K562 (cell line): ENCODE data around the gene UBFD1. TPM values are rescaled to one million over a fixed set of nuclear protein-coding genes. Genes with fewer than 3 reads are reported as not detected.
A peak's percentile ranks its signal among the peaks of the same experiment; 100 is the strongest.

Experiments used
- ATAC-seq: fragments of 200-7000 bp; cut with Tn5 transposase; 3 replicates; pipeline ENCODE4 v1.9.1; 2020; ENCODE audit warnings: moderate library complexity
- BruUV-seq: library from RNA; stranded (reverse); fragments of 400-500 nt; replicated peaks from 2 replicates; lab custom pipeline; 2021; lab: Mats Ljungman, UMichigan
- CTCF ChIA-PET: fragments of 300-600 bp; formaldehyde crosslinking; extraction: SDS; loops from one replicate; lab custom pipeline; 2021; ENCODE audit warnings: low intra/inter-chr PET ratio; lab: Yijun Ruan, JAX
- POLR2A ChIA-PET: fragments of 300-600, 350-650 bp; sonication (Branson Sonifier 250); formaldehyde crosslinking; extraction: SDS; loops from one replicate; lab custom pipeline; 2021; ENCODE audit warnings: antibody characterized with exemption, inconsistent platforms; lab: Yijun Ruan, JAX
- DNase-seq, 4 experiments: peaks; one replicate each; pipeline versions ENCODE4 v3.0.0 to v3.0.0-alpha.2; 2011 to 2018; ENCODE audit warnings: low spot score in 3 of 4, mixed read lengths in 3 of 4; ENCODE audit errors: extremely low read depth in 1 of 4
- FAIRE-seq: peaks from 2 replicates; lab custom pipeline; 2011; peaks lifted over from hg19 to GRCh38; lab: Jason Lieb, UNC
- H2AFZ ChIP-seq: 2 replicates; pipeline ENCODE4 v1.6.0; 2011; ENCODE audit warnings: low read depth, low read length, control low read depth, inconsistent platforms
- H3K27ac ChIP-seq: fragments of 200-600 bp; 3 replicates; pipeline ENCODE4 v1.8.0; 2011; ENCODE audit warnings: low read depth, mild to moderate bottlenecking, control low read depth, inconsistent platforms, low read length, moderate library complexity, mixed read lengths; ENCODE audit errors: extremely low read depth
- H3K27me3 ChIP-seq, 2 experiments: fragments of 300-600 bp in 1 of 2; 2 replicates in 1 of 2; 3 replicates in 1 of 2; pipeline versions ENCODE4 v1.6.0 to v1.8.0; 2011; ENCODE audit warnings: inconsistent platforms in 2 of 2, low read length in 2 of 2, mild to moderate bottlenecking in 1 of 2, mixed read lengths in 1 of 2, moderate library complexity in 1 of 2; ENCODE audit not compliant: control insufficient read depth in 2 of 2, insufficient read depth in 2 of 2
- H3K36me3 ChIP-seq: fragments of 300-600 bp; 3 replicates; pipeline ENCODE4 v1.8.0; 2011; ENCODE audit warnings: mild to moderate bottlenecking, low read length, inconsistent platforms; ENCODE audit not compliant: control insufficient read depth, insufficient read depth
- H3K4me1 ChIP-seq, 2 experiments: fragments of 200-600 bp in 1 of 2; replicated peaks in 1 of 2; 2 replicates in 1 of 2; 3 replicates in 1 of 2; pipeline versions ENCODE4 v1.5.1 to v1.8.0; 2011; ENCODE audit warnings: inconsistent platforms in 2 of 2, low read length in 2 of 2, mild to moderate bottlenecking in 1 of 2, mixed read lengths in 1 of 2, moderate library complexity in 1 of 2; ENCODE audit not compliant: control insufficient read depth in 2 of 2, insufficient read depth in 2 of 2
- H3K4me2 ChIP-seq: 2 replicates; pipeline ENCODE4 v1.6.1; 2011; ENCODE audit warnings: low read length, control low read depth, inconsistent platforms, mixed read lengths; ENCODE audit not compliant: insufficient read depth
- H3K4me3 ChIP-seq: fragments of 200-600 bp; sonication (generic), shearing (Covaris generic); 2 replicates; pipeline ENCODE4 v1.5.1; 2016; ENCODE audit warnings: control low read depth, inconsistent platforms
- H3K79me2 ChIP-seq: fragments of 200-600 bp; 3 replicates; pipeline ENCODE4 v1.8.0; 2011; ENCODE audit warnings: low read length, inconsistent platforms; ENCODE audit not compliant: control insufficient read depth, insufficient read depth
- H3K9ac ChIP-seq, 2 experiments: 2 replicates each; pipeline versions ENCODE4 v1.6.0 to v1.6.1; 2011; ENCODE audit warnings: low read depth in 2 of 2, low read length in 2 of 2, control low read depth in 1 of 2, inconsistent platforms in 1 of 2, mild to moderate bottlenecking in 1 of 2, mixed read lengths in 1 of 2; ENCODE audit not compliant: insufficient read depth in 1 of 2
- H3K9me1 ChIP-seq: one replicate; pipeline ENCODE4 v1.6.0; 2011; ENCODE audit warnings: inconsistent platforms, mild to moderate bottlenecking, low read length, moderate library complexity; ENCODE audit not compliant: control insufficient read depth, insufficient read depth
- H3K9me3 ChIP-seq: replicated peaks from 2 replicates; pipeline ENCODE4 v1.5.1; 2011; ENCODE audit warnings: low read depth, low read length, inconsistent platforms; ENCODE audit not compliant: control insufficient read depth, insufficient read depth
- H4K20me1 ChIP-seq: replicated peaks from 2 replicates; pipeline ENCODE4 v1.6.1; 2011; ENCODE audit warnings: low read length, inconsistent platforms, mixed read lengths; ENCODE audit not compliant: control insufficient read depth, insufficient read depth
- ATF2 ChIP-seq: sonication (generic); formaldehyde crosslinking; IDR thresholded peaks from 2 replicates; pipeline ENCODE4 v1.8.1; 2022; ENCODE audit warnings: missing genetic modification reagents
- EGR1 ChIP-seq: fragments of 450-650 bp; conservative IDR thresholded peaks from 2 replicates; pipeline ENCODE4 v1.6.1; 2017; ENCODE audit warnings: mild to moderate bottlenecking
- ESRRA ChIP-seq: fragments of 450-650 bp; IDR thresholded peaks from 2 replicates; pipeline ENCODE4 v1.6.1; 2014; ENCODE audit warnings: low read depth, mild to moderate bottlenecking, moderate library complexity, borderline replicate concordance
- HBP1 ChIP-seq: fragments of 450-650 bp; formaldehyde crosslinking; IDR thresholded peaks from 2 replicates; pipeline ENCODE4 v1.4.0; 2022; ENCODE audit warnings: missing genetic modification characterization
- KLF10 ChIP-seq: fragments of 250-450 bp; sonication (Bioruptor Pico); IDR thresholded peaks from 2 replicates; pipeline ENCODE4 v1.6.1; 2021; ENCODE audit warnings: matching md5 sums
- NEUROD1 ChIP-seq: fragments of 150-350 bp; IDR thresholded peaks from 2 replicates; pipeline ENCODE4 v1.6.1; 2014; ENCODE audit warnings: borderline replicate concordance, low read length, low read depth; ENCODE audit not compliant: partially characterized antibody
- REST ChIP-seq, 2 experiments: fragments of 450-650 bp; formaldehyde crosslinking in 1 of 2; IDR thresholded peaks; 2 replicates each; pipeline versions ENCODE4 v1.4.0 to v1.6.1; 2014 to 2020; ENCODE audit warnings: mild to moderate bottlenecking in 2 of 2, borderline replicate concordance in 1 of 2, low read depth in 1 of 2
- SNRNP70 ChIP-seq: fragments of 200-400 bp; formaldehyde crosslinking; optimal IDR thresholded peaks from 2 replicates; pipeline ENCODE3; 2017; ENCODE audit warnings: low read depth, low read length
- U2AF2 ChIP-seq: fragments of 200-400 bp; formaldehyde crosslinking; optimal IDR thresholded peaks from 2 replicates; pipeline ENCODE3; 2017; ENCODE audit warnings: low read depth, mild to moderate bottlenecking, low read length
- ZNF174 ChIP-seq: fragments of 250-450 bp; sonication (Bioruptor Pico); IDR thresholded peaks from 2 replicates; pipeline ENCODE4 v1.4.0; 2020; ENCODE audit warnings: mild to moderate bottlenecking
- ZNF41 ChIP-seq: fragments of 250-450 bp; sonication (Bioruptor Pico); conservative IDR thresholded peaks from 2 replicates; pipeline ENCODE4 v1.4.0; 2020; ENCODE audit warnings: mild to moderate bottlenecking
- WGBS: fragments of 100-300 bp; shearing (Covaris generic); methylation state at CpG from one replicate; pipeline ENCODE4 v1.1.6; 2016; ENCODE audit warnings: low coverage, mixed read lengths; ENCODE audit not compliant: insufficient coverage; ENCODE audit errors: missing lambda C conversion rate; 5-methylcytosine and 5-hydroxymethylcytosine counted together
- in situ Hi-C: fragments of 300-500 bp; cut with MboI; formaldehyde crosslinking; loops from 4 replicates; pipeline ENCODE4 v1.15.0; 2018; ENCODE audit warnings: inconsistent platforms, mixed read lengths
- intact Hi-C: fragments of 100-400 bp; cut with micrococcal nuclease; formaldehyde crosslinking; loops from 2 replicates; pipeline ENCODE4 v1.14.2; 2022
- polyA plus RNA-seq, 8 experiments: library from polyadenylated mRNA; depleted of rRNA in 4 of 8; stranded (reverse) in 5 of 8; unstranded in 3 of 8; fragments of >200 nt; fragmentation: Nextera tagmentation in 2 of 8; fragmentation: Illumina TruSeq in 1 of 8; extraction: Ambion mirVana in 2 of 8; extraction: Trizol in 1 of 8; gene quantifications; 2 replicates each; pipeline versions ENCODE4 v1.2.1 to v1.2.3, GENCODE V29; 2011 to 2014; ENCODE audit warnings: inconsistent platforms in 1 of 8, missing spikeins in 1 of 8
- total RNA-seq, 7 experiments: library from RNA; depleted of rRNA in 6 of 7; stranded (reverse); fragments of >200 nt in 6 of 7; fragmentation: Illumina TruSeq in 2 of 7; extraction: Trizol in 2 of 7; gene quantifications; 2 replicates each; pipeline versions ENCODE4 v1.2.1 to v1.2.3, GENCODE V29; 2011 to 2021; ENCODE audit warnings: low replicate concordance in 1 of 7

Gene UBFD1
- total and polyA plus RNA-seq, 9 of the 15 experiments (the other 6 are each of a cell fraction or from before 2014, with no cell fraction given), result 10.7 to 66.2 (median 34.0) TPM

GRCh38 chr16:23567602-23568001, 10.1 kb downstream of the UBFD1 start:
- no peak for FAIRE-seq
- TF ChIP-seq ESRRA (no peak), ZNF41 (no peak), ATF2 (no peak), HBP1 (CRISPR knock-in tag) (no peak), ZNF174 (CRISPR knock-in tag) (no peak), KLF10 (CRISPR knock-in tag) (no peak), REST (IDR thresholded peaks at IDR 0.05; ENCODE audit: borderline replicate concordance) (no peak), REST (CRISPR knock-in tag; IDR thresholded peaks at IDR 0.05; ENCODE audit: low read depth) (no peak), U2AF2 (no peak), SNRNP70 (no peak), NEUROD1 (no peak), EGR1 (no peak)

More at GRCh38 chr16:23567602-23568001, 10.1 kb downstream of the UBFD1 start:
- Histone ChIP-seq H3K27me3 (no peaks in the 10 kb centered on the region), H3K4me3 (no peak overlapping the region), H3K79me2 (no peaks in the 10 kb centered on the region), H3K9me3 (no peaks in the 10 kb centered on the region), H3K9ac (no peak overlapping the region), H3K36me3 (peaks cover 93% of the 10 kb centered on the region; the same call in 2 of the 3 replicates), H2AFZ (no peak overlapping the region), H3K4me1 (no peaks in the 10 kb centered on the region), H3K9me1 (no peaks in the 10 kb centered on the region), H3K4me2 (no peak overlapping the region), H3K27ac (no peak overlapping the region), H4K20me1 (no peaks in the 10 kb centered on the region)
- ATAC-seq (peak; percentile 31; the same call in 1 of the 3 replicates), DNase-seq (no peak)
- no TSS peak for BruUV-seq
- POLR2A ChIA-PET, result interaction anchor here (0.9 to 2.7 kb wide), 3 partner anchors 8 to 74 kb away, joined by 3 to 19 read pairs (median 4); partner anchors contain the start of genes EARS2 and UBFD1
- CTCF ChIA-PET, result no interaction called here
- 85% methylated on average over 3 of the region's 3 CpGs for WGBS
- intact Hi-C loops (no loop called here), in situ Hi-C loops (no loop called here)
